IPS-18a (cell line): ENCODE data around the gene ADCY3.
"Not testable (repeated sequence)": the region's sequence is repeated elsewhere in the genome, so short reads cannot be mapped to it uniquely, and the experiment has no call there.

Source experiments
- H3K27ac ChIP-seq: one replicate; pipeline ENCODE4 v1.5.1; 2013; ENCODE audit warnings: low read length
- H3K27me3 ChIP-seq: one replicate; pipeline ENCODE4 v1.6.1; 2013; ENCODE audit warnings: mild to moderate bottlenecking, low read length; ENCODE audit not compliant: control insufficient read depth, insufficient read depth
- H3K36me3 ChIP-seq: one replicate; pipeline ENCODE4 v1.6.1; 2013; ENCODE audit warnings: low read depth, low read length; ENCODE audit not compliant: control insufficient read depth
- H3K4me1 ChIP-seq: one replicate; pipeline ENCODE4 v1.6.1; 2013; ENCODE audit warnings: low read depth, low read length; ENCODE audit not compliant: control insufficient read depth
- H3K4me3 ChIP-seq: one replicate; pipeline ENCODE4 v1.5.1; 2013; ENCODE audit warnings: low read length
- H3K9ac ChIP-seq: one replicate; pipeline ENCODE4 v1.6.1; 2013; ENCODE audit warnings: mild to moderate bottlenecking, low read length, moderate library complexity
- H3K9me3 ChIP-seq: one replicate; pipeline ENCODE4 v1.6.1; 2013; ENCODE audit warnings: low read depth, low read length; ENCODE audit not compliant: control insufficient read depth

The ADCY3 gene

DNA sequence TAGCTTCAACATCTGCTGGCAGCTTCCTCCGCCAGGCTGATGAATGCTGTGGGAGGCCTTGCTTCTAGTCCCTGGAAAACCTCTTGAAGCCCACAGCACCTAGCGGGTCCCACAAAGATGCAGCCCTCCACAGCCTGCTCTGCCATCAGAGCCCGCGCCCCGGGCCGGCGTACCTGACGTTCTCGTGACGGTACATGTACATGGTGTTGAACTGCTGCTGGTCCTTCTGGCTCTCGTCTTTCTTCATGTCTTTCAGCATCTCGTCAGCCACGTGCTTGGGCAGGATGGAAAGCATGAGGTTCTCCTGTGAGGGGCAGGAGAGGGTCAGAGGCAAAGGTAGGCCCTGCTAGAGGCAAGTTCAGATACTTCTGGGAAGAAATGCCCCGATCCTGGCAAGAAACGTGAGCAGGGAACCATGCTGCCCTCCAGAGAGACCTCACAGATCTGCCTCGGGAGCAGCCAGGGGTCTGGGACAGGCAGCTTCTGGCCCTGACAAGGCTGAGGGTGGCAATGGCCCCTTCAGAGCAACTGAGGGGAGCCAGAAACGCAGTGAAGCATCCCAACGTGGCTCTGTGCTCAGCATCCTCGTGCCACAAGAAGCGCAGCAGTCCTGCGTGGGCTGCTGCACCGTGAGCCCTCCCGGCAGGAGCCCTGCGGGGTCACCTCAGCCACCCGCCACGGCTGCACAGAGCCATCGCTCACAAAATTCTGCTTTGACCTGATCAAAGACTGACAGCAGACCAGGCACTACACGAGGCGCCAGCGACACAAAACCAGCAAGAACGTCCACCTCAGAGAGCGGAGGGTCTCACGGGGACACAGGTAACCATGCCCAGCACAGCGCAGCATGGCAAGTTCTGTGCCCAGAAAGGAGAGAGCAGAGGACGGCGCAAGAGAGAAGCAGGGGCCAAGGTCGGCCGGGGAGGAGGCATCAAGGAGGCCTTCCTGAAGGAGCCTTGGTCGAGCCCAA is 77.7 kb downstream of the ADCY3 start:
- Histone ChIP-seq H3K27me3 (no peaks in the 10 kb centered on the region), H3K4me3 (no peak overlapping the region), H3K4me1 (no peaks in the 10 kb centered on the region), H3K36me3 (no peaks in the 10 kb centered on the region), H3K27ac (no peak overlapping the region), H3K9ac (no peak overlapping the region), H3K9me3 (no peaks in the 10 kb centered on the region)

DNA sequence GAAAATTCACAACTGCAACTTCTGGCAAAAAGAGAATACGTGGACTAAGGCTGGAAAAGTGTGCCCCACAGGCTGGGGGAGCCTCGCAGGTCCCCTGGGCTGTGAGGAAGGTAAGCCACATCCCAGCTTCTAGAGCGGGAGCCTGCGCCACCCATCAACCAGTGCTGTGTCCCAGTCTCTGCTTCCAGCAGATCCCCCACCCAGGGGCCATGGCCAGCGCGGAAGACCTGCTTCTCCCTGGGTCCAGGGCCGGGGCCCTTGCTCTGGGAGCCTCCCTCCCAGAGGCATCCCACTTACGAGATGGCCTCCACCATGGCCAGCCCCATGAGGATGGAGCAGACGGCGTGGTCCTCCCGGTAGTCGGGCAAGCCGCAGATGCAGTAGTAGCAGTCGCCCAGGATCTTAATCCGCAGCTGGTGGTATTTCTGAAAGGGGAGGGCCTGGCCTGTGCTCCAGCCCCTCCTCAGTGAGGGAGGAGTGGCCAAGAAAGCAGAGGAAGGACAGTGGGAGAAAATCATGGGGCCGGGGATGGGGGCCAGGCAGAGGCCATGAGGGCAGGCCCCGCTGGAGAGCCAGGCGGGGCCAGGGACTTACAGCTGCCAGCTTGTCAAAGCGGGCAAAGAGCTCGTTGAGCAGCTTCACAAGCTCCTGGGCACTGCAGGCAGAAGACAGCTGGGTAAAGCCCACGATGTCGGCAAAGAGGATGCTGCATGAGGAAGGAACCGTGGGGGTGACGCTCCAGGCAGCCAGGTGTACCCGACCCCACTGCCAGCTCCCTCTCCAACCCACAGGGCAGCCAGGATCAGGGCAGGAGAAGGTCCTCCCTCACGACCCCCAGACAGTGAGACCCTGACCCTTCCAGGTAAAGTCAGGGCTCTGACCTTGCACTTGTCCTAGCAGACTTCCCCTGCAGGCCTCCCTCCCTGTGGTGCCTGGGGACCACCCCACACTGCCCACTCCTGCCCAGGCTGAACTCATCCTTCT is 78.8 kb downstream of the ADCY3 start:
- Histone ChIP-seq H3K27me3 (no peaks in the 10 kb centered on the region), H3K36me3 (peaks cover 3% of the 10 kb centered on the region), H3K9me3 (no peaks in the 10 kb centered on the region), H3K4me1 (no peaks in the 10 kb centered on the region), H3K4me3 (no peak overlapping the region), H3K27ac (no peak overlapping the region), H3K9ac (no peak overlapping the region)

DNA sequence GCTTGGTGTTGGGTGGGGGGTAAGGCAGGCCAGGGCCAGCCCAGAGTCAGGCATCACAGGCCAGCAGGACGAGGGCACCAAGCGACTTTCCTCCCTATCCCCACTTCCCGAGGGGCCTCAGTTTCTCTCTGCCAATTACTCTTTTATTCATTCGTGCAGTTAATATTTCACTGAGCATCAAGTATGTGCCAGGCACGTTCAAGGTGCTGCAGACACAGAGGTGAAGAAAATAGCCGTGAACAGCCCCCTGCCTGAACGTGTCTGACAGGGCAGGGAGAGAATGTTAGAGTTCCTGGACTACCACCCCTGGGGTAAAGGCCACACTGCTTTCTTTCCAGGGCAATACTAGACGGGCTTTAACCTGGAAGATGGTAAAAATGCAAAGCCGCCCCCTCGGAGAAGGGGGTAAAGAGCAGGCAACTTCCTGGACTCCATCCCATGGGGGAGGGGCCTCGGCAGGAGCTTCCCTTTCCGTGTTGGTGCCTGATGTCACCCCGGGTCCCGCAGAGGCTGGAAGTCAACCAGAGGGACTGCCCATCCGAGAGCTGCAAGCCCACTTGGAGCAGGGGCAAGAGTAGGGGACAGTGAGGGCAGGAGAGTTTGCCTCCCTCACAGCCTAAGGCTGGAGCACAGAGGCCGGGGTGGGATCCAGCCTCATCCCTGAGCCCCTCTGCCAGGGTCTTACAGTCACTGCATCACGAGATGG is 79.7 kb downstream of the ADCY3 start:
- no peaks in the 10 kb centered on the region for H3K27me3 ChIP-seq
- peaks cover 3% of the 10 kb centered on the region for H3K36me3 ChIP-seq
- no peaks in the 10 kb centered on the region for H3K4me1 ChIP-seq
- H3K4me3 ChIP-seq = no peak overlapping the region
- H3K9me3 ChIP-seq = no peaks in the 10 kb centered on the region
- H3K27ac ChIP-seq = no peak overlapping the region
- no peak overlapping the region for H3K9ac ChIP-seq

DNA sequence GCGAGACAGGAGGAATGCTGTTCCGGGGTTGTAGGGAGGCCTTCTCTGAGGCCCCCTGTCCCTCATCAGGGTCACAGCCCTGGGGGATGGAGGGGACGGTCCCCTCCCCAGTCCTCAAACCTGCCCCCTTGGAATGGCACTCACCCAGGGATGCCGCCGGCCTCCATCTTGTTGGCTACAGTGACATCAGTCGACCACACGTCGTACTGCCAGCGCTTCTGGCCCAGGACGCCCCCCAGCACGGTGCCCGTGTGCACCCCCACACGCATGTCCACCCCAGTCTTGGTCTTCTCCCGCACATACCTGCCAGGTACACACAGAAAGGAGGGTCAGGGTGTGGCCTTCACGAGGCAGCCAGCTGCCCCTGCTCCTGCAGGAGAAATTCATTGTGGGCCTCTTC is 80.3 kb downstream of the ADCY3 start:
- no peak overlapping the region for H3K4me3 ChIP-seq
- no peaks in the 10 kb centered on the region for H3K4me1 ChIP-seq
- peaks cover 3% of the 10 kb centered on the region for H3K36me3 ChIP-seq
- no peak overlapping the region for H3K27ac ChIP-seq
- no peaks in the 10 kb centered on the region for H3K27me3 ChIP-seq
- no peak overlapping the region for H3K9ac ChIP-seq
- H3K9me3 ChIP-seq = no peaks in the 10 kb centered on the region

DNA sequence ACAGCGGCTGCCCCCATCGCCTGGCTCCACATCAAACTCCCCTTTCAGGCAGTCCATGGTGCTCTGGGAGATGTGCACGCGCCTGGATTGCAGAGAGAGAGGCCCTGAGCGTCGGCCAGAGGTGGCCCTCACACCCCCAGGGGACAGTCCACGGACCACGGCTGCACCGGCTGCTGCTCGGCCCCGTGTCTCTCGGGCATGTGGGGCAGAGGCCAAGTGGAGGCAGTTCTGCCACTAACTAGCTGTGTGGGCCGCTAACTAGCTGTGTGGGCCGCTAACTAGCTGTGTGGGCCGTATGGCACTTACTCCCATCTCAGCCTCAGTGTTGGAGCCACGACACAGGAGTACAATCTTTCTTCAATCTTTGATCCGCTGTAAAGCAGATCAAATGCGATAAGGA is 81.5 kb downstream of the ADCY3 start:
- peaks cover 2% of the 10 kb centered on the region for H3K4me1 ChIP-seq
- H3K4me3 ChIP-seq = no peak overlapping the region
- no peak overlapping the region for H3K27ac ChIP-seq
- peaks cover 3% of the 10 kb centered on the region for H3K36me3 ChIP-seq
- no peaks in the 10 kb centered on the region for H3K27me3 ChIP-seq
- no peak overlapping the region for H3K9ac ChIP-seq
- no peaks in the 10 kb centered on the region for H3K9me3 ChIP-seq

DNA sequence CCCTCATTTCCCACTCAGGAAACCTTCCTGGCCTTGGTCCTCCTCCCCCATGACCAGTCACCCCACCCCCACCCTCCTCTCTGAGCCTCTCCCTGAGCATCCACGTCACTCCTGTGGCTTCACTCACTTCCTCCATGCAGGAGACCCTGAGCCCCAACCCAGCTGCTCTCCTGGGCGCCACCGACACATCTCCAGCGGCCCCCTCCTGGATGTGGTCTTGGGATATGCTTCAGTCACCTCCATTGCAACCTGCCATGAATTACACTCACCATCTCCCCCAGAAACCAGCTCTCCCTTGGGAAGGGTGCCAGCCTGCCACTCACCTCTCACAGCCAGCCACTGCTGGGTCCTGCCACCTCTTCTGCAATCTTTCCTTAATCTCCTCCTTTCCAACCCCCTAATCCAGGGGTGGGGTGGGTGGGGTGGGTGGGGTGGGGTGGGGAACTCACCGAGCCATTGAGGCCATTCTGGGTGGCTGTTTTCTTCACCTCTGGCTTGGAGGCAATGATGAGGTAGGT is 82.0 kb downstream of the ADCY3 start:
- no peak overlapping the region for H3K9ac ChIP-seq
- no peak overlapping the region for H3K27ac ChIP-seq
- H3K9me3 ChIP-seq = no peaks in the 10 kb centered on the region
- peaks cover 7% of the 10 kb centered on the region for H3K4me1 ChIP-seq
- H3K4me3 ChIP-seq = no peak overlapping the region
- H3K36me3 ChIP-seq = peaks cover 3% of the 10 kb centered on the region
- H3K27me3 ChIP-seq = no peaks in the 10 kb centered on the region

DNA sequence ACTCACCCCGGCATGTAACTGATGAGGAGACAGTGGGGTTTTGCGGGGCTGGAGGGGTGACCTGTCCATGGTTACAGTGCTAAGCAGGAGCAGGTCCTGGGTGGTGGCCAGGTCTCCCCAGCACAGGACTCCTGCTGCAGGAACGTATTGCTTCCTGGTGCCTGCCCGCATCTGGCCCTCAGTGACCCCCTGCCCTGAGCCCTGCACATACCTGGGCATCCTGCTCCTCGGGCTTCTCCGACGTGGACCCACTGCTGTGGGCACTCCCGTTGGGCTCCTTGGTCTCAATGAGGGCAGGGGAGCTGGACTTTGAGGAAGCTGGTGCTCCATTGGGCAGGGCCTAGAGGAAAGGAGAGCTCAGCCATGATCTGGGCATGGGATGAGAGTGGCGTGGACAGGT is 83.3 kb downstream of the ADCY3 start:
- Histone ChIP-seq H3K27me3 (no peaks in the 10 kb centered on the region), H3K36me3 (peaks cover 3% of the 10 kb centered on the region), H3K4me1 (peaks cover 17% of the 10 kb centered on the region)

DNA sequence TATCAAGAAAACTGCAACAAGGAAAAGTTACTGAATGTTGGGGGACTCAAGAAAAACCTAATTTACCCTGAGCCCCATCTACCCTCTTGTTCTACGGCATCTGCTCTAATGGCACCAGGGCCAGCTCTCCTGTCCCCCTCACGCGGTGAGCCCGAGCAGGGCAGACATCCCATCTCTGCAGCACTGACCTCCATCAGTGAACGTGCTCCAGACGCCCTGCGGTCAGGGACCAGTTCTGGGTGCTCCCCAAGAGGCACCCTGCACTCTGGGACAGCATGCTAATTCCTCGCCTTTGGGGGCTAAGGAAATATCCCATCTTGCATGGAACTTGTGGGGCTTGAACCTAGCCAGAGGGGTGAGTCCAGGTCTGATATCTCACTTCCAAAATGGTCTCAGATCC is 83.8 kb downstream of the ADCY3 start:
- Histone ChIP-seq H3K36me3 (peaks cover 3% of the 10 kb centered on the region), H3K27ac (no peak overlapping the region), H3K9me3 (no peaks in the 10 kb centered on the region)

More for the DNA sequence above, 83.3 kb downstream of the ADCY3 start:
- H3K27ac ChIP-seq = no peak overlapping the region
- H3K9ac ChIP-seq = no peak overlapping the region
- no peak overlapping the region for H3K4me3 ChIP-seq
- H3K9me3 ChIP-seq = no peaks in the 10 kb centered on the region

DNA sequence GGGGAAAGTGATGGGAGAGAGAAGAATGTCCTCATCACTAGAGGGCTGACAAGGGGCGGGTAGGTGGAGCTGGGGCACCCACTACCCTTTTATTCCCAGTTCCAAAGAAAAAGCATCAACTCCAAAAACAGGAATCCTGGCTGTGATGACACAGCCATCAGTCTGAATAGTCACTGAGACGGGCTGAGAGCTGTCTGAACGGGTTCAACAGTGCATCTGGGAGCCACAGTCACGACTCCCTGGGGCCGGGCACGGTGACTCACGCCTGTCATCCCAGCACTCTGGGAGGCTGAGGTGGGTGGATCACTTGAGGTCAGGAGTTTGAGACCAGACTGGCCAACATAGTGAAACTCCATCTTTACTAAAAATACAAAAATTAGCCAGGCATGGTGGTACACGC is 84.6 kb downstream of the ADCY3 start:
- not testable (repeated sequence) for H3K27me3 ChIP-seq, H3K9me3 ChIP-seq, H3K9ac ChIP-seq, H3K36me3 ChIP-seq, H3K4me3 ChIP-seq, H3K27ac ChIP-seq
- peaks cover 17% of the 10 kb centered on the region for H3K4me1 ChIP-seq

More for the DNA sequence above, 83.8 kb downstream of the ADCY3 start:
- H3K4me3 ChIP-seq = no peak overlapping the region
- H3K9ac ChIP-seq = no peak overlapping the region
- no peaks in the 10 kb centered on the region for H3K27me3 ChIP-seq
- peaks cover 17% of the 10 kb centered on the region for H3K4me1 ChIP-seq

DNA sequence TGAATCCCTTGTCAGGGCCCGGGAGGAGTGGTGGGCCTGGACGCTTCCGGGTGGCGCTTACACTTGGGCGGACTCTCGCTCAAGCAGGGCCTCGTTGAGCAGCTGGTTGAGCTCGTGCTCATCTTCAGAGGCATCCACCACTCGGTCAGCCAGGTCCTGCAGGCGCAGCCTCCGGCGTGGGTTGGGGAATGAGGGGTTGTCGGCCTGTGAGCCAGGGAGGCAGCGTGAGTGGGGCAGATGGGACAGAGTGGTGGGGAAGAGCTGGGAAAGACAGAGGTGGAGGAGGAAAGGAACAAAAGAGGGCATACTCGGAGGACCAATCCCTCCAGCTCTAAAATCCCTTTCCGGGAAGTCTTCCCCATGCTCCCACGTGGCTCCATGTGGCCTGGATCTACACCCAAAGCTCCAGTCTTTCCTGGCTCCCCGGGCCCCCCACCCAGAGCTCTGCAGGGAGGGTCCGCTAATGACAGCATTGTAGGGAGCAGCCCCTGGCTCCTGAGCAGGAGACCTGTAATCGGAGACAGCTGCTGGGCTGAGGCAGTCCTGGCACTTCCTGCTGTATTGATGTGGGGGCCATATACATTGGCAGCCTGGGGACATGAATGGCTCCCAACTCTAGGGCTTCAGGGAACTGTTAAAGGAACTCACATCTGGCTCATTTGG is 85.2 kb downstream of the ADCY3 start:
- Histone ChIP-seq H3K27me3 (no peaks in the 10 kb centered on the region), H3K4me1 (peaks cover 17% of the 10 kb centered on the region), H3K36me3 (peaks cover 3% of the 10 kb centered on the region), H3K4me3 (no peak overlapping the region), H3K9ac (no peak overlapping the region), H3K27ac (no peak overlapping the region), H3K9me3 (no peaks in the 10 kb centered on the region)
